Measurements from ENCODE around the gene MDK.
"Not testable (repeated sequence)": the region's sequence is repeated elsewhere in the genome, so short reads cannot be mapped to it uniquely, and the experiment has no call there.

The MDK gene

GRCh38 chr11:46370253-46370652 is 11.2 kb upstream of the MDK start:
- no peak for TF ChIP-seq FEZF1 (tag by site-specific recombination; IDR thresholded peaks at IDR 0.05)
- TF ChIP-seq ZXDB (tag by site-specific recombination; IDR thresholded peaks at IDR 0.05): no peak
- TF ChIP-seq ZNF529 (tag by site-specific recombination; IDR thresholded peaks at IDR 0.05; ENCODE audit: insufficient replicate concordance): no peak
- no peak for TF ChIP-seq OSR2 (tag by site-specific recombination; IDR thresholded peaks at IDR 0.05)
- TF ChIP-seq WT1 (tag by site-specific recombination; IDR thresholded peaks at IDR 0.05): no peak
- TF ChIP-seq SCRT2 (tag by site-specific recombination; IDR thresholded peaks at IDR 0.05): no peak
- no peak for TF ChIP-seq ZBTB10 (tag by site-specific recombination; IDR thresholded peaks at IDR 0.05)
- TF ChIP-seq PBX3 (CRISPR knock-in tag; IDR thresholded peaks at IDR 0.05): no peak
- no peak for TF ChIP-seq ZNF140 (tag by site-specific recombination; IDR thresholded peaks at IDR 0.05)
- TF ChIP-seq ZNF239 (tag by site-specific recombination; IDR thresholded peaks at IDR 0.05): no peak
- TF ChIP-seq ZNF311 (tag by site-specific recombination; IDR thresholded peaks at IDR 0.05; ENCODE audit: borderline replicate concordance): no peak
- no peak for TF ChIP-seq ZBTB49 (tag by site-specific recombination; IDR thresholded peaks at IDR 0.05; ENCODE audit: low read depth)
- no peak for TF ChIP-seq ZNF521 (tag by site-specific recombination; IDR thresholded peaks at IDR 0.05)
- no peak for TF ChIP-seq ZNF221 (tag by site-specific recombination; IDR thresholded peaks at IDR 0.05; ENCODE audit: borderline replicate concordance)
- TF ChIP-seq ZNF610 (tag by site-specific recombination; IDR thresholded peaks at IDR 0.05; ENCODE audit: borderline replicate concordance): no peak
- TF ChIP-seq ZNF26 (tag by site-specific recombination; IDR thresholded peaks at IDR 0.05): no peak
- no peak for TF ChIP-seq GLIS1 (tag by site-specific recombination; IDR thresholded peaks at IDR 0.05)
- TF ChIP-seq EGR2 (tag by site-specific recombination; IDR thresholded peaks at IDR 0.05; ENCODE audit: low read depth): no peak
- no peak for TF ChIP-seq ZBTB44 (tag by site-specific recombination; IDR thresholded peaks at IDR 0.05)
- CTCF ChIA-PET: interaction anchor here (0.8 to 1.9 kb wide), 4 partner anchors 18 to 166 kb away, joined by 3 to 12 read pairs (median 4); no protein-coding TSS in a partner anchor

GRCh38 chr11:46371262-46371661 is 10.2 kb upstream of the MDK start:
- H3K27ac ChIP-seq (ENCODE audit: extremely low read depth, low read depth, low read length); POLR2A ChIA-PET; H3K9me3 ChIP-seq (ENCODE audit: control insufficient read depth, insufficient read depth, low read depth, low read length); H3K4me1 ChIP-seq (ENCODE audit: control insufficient read depth, insufficient read depth, low read length); H3K4me3 ChIP-seq (ENCODE audit: low read depth, low read length): not testable (repeated sequence)
- CTCF ChIA-PET: interaction anchor here (1.2 to 1.9 kb wide), 3 partner anchors 18 to 132 kb away, joined by 3 to 12 read pairs (median 3); no protein-coding TSS in a partner anchor
- peaks cover 0 to 72% of the 10 kb centered on the region in 2 experiments; a peak in 1 of 3 replicates for H3K36me3 ChIP-seq (ENCODE audit: control insufficient read depth in 2 of 2, insufficient read depth in 1 of 2, low read length in 2 of 2)

More at GRCh38 chr11:46370253-46370652, 11.2 kb upstream of the MDK start:
- no peak overlapping the region for H3K4me3 ChIP-seq (ENCODE audit: low read depth, low read length)
- peaks cover 0 to 62% of the 10 kb centered on the region in 2 experiments; a peak in 1 of 3 replicates for H3K36me3 ChIP-seq (ENCODE audit: control insufficient read depth in 2 of 2, insufficient read depth in 1 of 2, low read length in 2 of 2)
- no peaks in the 10 kb centered on the region for H3K9me3 ChIP-seq (ENCODE audit: control insufficient read depth, insufficient read depth, low read depth, low read length)
- POLR2A ChIA-PET: no interaction called here
- H3K27ac ChIP-seq (ENCODE audit: extremely low read depth, low read depth, low read length): no peak overlapping the region
- H3K4me1 ChIP-seq (ENCODE audit: control insufficient read depth, insufficient read depth, low read length): no peaks in the 10 kb centered on the region
